GM12872 (cell line): ENCODE data around the gene LBH.

Experiments used
- TF ChIP-seq, protein P1 (sequence below): IDR thresholded peaks from 3 replicates; pipeline ENCODE4 v1.5.1; 2011; ENCODE audit warnings: low read depth, mild to moderate bottlenecking, low read length, moderate library complexity; ENCODE audit not compliant: insufficient read depth

The LBH gene

DNA sequence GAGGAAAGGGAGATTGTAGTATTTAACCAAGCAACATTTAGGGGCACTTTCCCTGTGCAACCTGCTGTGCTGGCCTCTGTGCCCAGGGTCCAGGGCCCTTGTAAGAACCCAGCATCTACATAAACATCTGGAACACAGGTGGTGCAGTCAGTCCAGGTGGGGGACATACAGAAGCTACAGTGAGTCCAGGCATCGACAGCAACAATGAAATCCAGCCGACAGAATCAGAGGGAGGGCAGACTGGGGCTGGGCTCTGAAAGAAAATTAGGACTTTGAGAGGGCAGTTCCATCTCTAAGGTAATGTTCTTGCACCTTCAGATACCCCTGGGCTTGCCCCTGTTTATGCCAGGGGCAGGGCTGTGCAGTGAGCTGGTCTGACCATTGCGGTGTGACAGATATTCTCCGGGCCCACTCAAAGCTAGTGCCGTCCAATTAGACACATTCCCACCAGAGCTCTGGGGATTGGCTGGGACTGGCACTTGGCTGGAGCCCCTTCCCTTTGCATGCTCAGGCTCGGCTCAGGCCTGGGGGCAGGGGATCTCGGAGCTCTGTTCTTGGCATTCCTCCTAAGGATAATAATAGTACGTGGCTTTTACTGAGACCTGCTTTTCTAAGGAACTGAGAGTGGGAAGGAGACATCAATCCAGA, 5.4 kb downstream of the LBH start:
- TF ChIP-seq, protein P1, sequence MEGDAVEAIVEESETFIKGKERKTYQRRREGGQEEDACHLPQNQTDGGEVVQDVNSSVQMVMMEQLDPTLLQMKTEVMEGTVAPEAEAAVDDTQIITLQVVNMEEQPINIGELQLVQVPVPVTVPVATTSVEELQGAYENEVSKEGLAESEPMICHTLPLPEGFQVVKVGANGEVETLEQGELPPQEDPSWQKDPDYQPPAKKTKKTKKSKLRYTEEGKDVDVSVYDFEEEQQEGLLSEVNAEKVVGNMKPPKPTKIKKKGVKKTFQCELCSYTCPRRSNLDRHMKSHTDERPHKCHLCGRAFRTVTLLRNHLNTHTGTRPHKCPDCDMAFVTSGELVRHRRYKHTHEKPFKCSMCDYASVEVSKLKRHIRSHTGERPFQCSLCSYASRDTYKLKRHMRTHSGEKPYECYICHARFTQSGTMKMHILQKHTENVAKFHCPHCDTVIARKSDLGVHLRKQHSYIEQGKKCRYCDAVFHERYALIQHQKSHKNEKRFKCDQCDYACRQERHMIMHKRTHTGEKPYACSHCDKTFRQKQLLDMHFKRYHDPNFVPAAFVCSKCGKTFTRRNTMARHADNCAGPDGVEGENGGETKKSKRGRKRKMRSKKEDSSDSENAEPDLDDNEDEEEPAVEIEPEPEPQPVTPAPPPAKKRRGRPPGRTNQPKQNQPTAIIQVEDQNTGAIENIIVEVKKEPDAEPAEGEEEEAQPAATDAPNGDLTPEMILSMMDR, result no peak

DNA sequence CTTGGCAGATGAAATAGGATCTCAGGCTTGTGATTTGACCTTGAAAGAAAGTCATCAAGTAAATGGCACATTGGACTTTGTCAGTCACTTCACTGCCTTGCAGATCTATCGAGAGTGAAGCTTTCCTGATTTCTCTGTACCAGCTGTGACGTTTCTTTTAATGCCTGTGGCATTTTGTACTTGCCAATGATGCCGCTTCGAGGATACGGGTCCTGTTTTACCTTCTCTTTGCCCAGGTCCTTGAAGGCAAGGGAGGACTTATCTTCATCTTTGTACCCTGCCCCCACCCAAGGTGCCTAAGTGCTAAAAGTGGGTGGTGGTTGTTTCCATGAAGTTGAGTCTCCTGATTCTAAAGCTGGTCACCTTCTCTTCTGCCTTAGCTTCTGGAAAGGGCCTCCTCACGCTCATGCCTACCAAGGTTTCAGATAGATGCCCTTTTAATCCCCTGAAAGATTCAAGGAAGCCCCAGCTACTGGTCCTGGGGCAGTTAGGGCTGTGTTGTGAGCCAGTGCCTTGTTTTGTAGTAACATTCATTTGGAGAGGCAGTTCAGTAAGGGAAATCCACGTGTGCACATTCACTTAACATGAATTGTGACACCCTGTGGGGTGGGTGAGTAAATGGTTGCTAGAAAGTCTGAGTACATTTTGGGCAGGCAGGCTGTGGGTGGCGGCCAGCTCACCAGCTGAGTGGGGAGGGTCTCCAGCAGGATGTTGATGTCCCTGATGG, 6.1 kb downstream of the LBH start:
- TF ChIP-seq, protein P1, result no peak

DNA sequence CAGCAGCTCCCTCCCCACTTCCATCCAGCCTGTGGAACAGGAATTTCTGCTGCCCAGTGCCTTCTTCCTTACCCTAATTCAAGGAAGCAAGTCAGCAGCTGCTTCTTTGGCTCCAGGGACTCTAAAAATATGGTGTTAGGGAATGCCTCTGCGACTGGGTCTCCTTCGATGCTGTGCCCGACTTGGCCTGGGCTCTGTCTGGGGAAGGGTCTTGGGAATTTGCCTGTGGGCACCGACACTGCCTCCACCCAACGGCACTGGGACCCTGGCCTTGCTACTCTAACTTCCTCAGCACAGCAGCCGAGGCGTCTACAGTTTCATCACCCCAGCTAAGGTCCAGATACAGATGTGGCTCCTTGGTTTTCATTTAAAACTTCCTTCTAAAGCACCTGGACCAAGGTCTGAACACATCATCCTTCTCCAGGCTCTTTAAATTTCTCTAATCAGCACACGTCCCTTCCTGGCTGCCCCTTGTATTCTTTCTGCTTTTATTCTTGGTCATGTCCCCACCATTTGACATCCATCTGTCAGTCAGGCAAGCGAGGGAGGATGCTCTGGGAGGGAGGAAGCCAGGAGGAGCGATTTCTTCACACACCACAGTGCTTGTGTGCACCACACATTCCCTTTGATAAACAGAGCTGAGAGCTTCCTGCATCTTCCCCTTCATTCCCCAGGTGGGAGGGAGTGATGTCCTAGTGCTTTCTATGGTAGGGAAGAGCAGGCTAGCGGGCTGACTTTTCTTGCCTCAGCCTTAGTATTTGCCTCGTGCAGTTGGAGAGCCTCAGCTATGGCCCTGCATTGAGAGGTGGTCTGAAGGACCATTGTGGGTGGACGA, 6.8 kb downstream of the LBH start:
- TF ChIP-seq, protein P1, result no peak

DNA sequence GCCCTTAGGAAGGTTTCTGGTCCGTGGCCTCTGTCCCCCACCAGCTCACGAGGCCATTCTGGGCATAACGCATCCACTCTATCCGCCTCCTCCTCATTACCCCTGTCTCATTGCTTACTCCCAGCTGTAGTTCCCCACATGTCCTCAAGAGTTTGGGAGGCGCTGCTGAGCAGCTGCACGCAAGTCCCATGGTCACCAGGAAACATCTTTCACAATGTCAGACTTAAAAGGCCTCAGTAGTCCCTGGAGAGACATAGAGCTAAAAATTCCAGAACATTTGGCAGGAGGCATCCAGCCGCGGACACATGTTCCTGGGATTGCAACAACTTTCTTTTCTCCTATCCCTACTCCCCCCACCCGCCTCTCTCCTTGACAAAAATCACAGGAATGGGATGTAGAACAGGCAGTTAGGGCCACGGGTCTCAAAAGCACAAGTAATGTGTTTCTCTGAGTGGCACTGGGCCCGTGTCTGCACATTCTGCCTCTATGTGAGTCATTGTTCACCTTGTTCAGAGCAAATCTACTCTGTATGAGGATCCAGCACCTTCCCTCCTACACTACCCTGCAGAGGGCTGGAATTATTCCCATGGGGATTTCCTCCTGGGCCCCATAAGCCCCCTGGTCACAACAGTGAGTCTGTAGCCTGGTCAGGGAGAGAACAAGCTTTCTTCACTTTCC, 8.1 kb downstream of the LBH start:
- TF ChIP-seq, protein P1, result peak; percentile 94

DNA sequence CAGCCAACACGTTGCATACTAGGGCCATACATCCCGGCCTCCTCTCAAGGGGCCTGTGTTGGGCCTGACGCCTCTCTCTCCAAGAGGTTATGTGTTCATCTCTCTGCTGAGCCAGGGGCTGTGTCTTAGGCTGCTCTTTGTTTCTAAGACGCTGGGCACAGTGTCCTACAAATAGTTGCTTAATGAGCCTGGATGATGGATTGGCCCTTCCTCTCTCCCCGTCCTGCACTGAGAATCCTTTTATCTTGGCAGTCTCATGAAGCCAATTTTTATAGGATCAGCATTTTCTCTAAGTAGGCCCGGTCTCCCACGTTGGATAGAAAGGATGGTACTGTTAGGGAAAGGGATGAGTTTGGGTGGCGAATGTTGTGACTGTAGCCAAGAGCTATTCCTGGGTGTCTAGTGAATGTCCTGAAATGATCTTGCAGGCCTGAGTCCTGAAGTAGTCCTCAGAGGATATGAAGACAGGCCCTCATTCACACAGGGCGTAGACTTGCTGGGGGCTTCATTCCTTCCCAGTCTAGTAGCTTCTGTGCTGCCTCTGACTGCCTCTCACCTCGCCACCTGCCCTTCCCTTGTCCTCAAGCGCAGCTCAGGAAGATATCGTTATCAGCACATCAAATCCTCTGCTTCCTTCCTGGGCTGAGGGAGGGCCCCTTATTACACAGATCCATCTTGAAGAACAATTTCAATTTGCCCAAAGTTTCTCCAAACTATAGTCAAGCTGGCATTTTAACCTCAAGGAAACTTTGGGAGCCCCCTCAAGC, 8.8 kb downstream of the LBH start:
- TF ChIP-seq, protein P1, result no peak

DNA sequence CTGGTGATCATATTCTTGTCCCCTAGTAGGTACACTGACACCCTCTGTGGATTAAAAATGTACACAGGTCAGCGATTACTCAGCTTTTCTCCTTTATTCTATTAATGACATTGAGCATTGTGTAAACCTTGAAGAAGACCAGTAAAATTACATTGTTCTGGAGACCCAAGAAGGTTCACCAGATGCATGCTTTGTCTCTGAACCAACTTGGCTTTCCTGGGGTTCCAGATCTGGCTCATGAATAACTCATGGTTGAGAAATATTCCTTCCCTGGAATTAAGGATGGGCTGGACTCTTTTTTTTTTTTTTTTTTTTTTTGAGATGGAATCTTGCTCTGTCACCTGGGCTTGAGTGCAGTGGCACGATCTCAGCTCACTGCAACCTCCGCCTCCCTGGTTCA, 11.9 kb downstream of the LBH start:
- TF ChIP-seq, protein P1, result no peak
